ENCODE results near the gene RLN3. TPM values are rescaled to one million over a fixed set of nuclear protein-coding genes. Genes with fewer than 3 reads are reported as not detected.
"Not testable (repeated sequence)": the region's sequence is repeated elsewhere in the genome, so short reads cannot be mapped to it uniquely, and the experiment has no call there.

The RLN3 gene
- total RNA-seq, 3 donors from 2014 or later, result not detected

GRCh38 chr19:14028901-14029300 is 953 bp downstream of the RLN3 start:
- DNase-seq (no peak), ATAC-seq (no peak)
- intact Hi-C loops (cut with DNase I, micrococcal nuclease), result no loop called here
- Histone ChIP-seq H3K9me3 (no peaks in the 10 kb centered on the region), H3K36me3 (ENCODE audit: low read depth) (no peaks in the 10 kb centered on the region), H3K4me3 (no peak overlapping the region), H3K4me1 (ENCODE audit: low read depth) (peaks cover 8% of the 10 kb centered on the region)
- no peak for TF ChIP-seq CTCF (IDR thresholded peaks at IDR 0.05)

- Histone ChIP-seq H3K9me3 (no peaks in the 10 kb centered on the region), H3K4me1 (ENCODE audit: low read depth) (peaks cover 8% of the 10 kb centered on the region), H3K4me3 (peak overlapping the region; percentile 26), H3K36me3 (ENCODE audit: low read depth) (no peaks in the 10 kb centered on the region)
- no peak for DNase-seq
- ATAC-seq, result no peak
- intact Hi-C loops (cut with DNase I, micrococcal nuclease), result no loop called here
- no peak for TF ChIP-seq CTCF (IDR thresholded peaks at IDR 0.05)
Observed at GRCh38 chr19:14030997-14031718, 3.2 kb downstream of the RLN3 start.

GRCh38 chr19:14031719-14032480 is 4.0 kb downstream of the RLN3 start, which contains the start of gene IL27RA:
Gene IL27RA, plus strand, starts transcription at chr19:14031762. Its CDS starts 111 bp downstream, at chr19:14031873.
- Histone ChIP-seq H3K4me3 (peak within 1 kb of the TSS; percentile 26), H3K36me3 (ENCODE audit: low read depth) (no peaks in the 10 kb centered on the region), H3K4me1 (ENCODE audit: low read depth) (peaks cover 8% of the 10 kb centered on the region), H3K9me3 (no peaks in the 10 kb centered on the region)
- intact Hi-C loops (cut with DNase I, micrococcal nuclease), result no loop called here
- peak; percentile 46 for TF ChIP-seq CTCF (IDR thresholded peaks at IDR 0.05)
- ATAC-seq (peak; percentile 86), DNase-seq (peak; percentile 69 to 90 (median 78))

GRCh38 chr19:14033946-14034345 is 6.0 kb downstream of the RLN3 start:
- Histone ChIP-seq H3K9me3 (no peaks in the 10 kb centered on the region), H3K4me3 (no peak overlapping the region), H3K4me1 (ENCODE audit: low read depth) (peaks cover 8% of the 10 kb centered on the region), H3K36me3 (ENCODE audit: low read depth) (no peaks in the 10 kb centered on the region)
- DNase-seq (no peak), ATAC-seq (no peak)
- intact Hi-C loops (cut with DNase I, micrococcal nuclease), result no loop called here
- TF ChIP-seq CTCF (IDR thresholded peaks at IDR 0.05), result no peak

- H3K4me3 ChIP-seq; H3K4me1 ChIP-seq (ENCODE audit: low read depth); H3K36me3 ChIP-seq (ENCODE audit: low read depth); H3K9me3 ChIP-seq; ATAC-seq; intact Hi-C loops (cut with DNase I, micrococcal nuclease); DNase-seq: not testable (repeated sequence)
Observed at GRCh38 chr19:14035159-14035558, 7.2 kb downstream of the RLN3 start.

- no peak for TF ChIP-seq CTCF (IDR thresholded peaks at IDR 0.05)
- intact Hi-C loops (cut with DNase I, micrococcal nuclease), result no loop called here
- Histone ChIP-seq H3K36me3 (ENCODE audit: low read depth) (no peaks in the 10 kb centered on the region), H3K4me1 (ENCODE audit: low read depth) (peaks cover 8% of the 10 kb centered on the region), H3K4me3 (no peak overlapping the region), H3K9me3 (no peaks in the 10 kb centered on the region)
- ATAC-seq (no peak), DNase-seq (no peak)
Observed at GRCh38 chr19:14035706-14036105, 7.8 kb downstream of the RLN3 start.

All from mucosa of descending colon (tissue), 3 donors.